Omental fat pad (tissue), 4 donors: ENCODE data around the gene PRKCA. TPM values are rescaled to one million over a fixed set of nuclear protein-coding genes. Genes with fewer than 3 reads are reported as not detected.

Source experiments
- ATAC-seq: fragments of 150-250 bp; one replicate; pipeline ENCODE4 v1.9.1; 2016; ENCODE audit warnings: mild to moderate bottlenecking, moderate library complexity; ENCODE audit not compliant: low FRiP score
- DNase-seq: peaks from one replicate; pipeline ENCODE4 v3.0.0-alpha.2; 2019; ENCODE audit warnings: low spot score
- CTCF ChIP-seq, 3 donors: fragments of 450-650 bp; IDR thresholded peaks; one replicate each; pipeline ENCODE4 v1.5.1; 2016 to 2017; ENCODE audit warnings: antibody characterized with exemption in 3 of 3, mild to moderate bottlenecking in 3 of 3, moderate library complexity in 2 of 3
- total RNA-seq, 4 donors: library from RNA; depleted of rRNA; stranded (reverse); fragments of >200 nt; gene quantifications; one replicate each; pipeline ENCODE4 v1.1.0, GENCODE V29; 2016

PRKCA gene
- total RNA-seq, 4 donors from 2014 or later = 6.7 to 14.3 (median 10.3) TPM

GRCh38 chr17:66371561-66371960, 69.1 kb downstream of the PRKCA start:
- DNase-seq = no peak
- no peak for TF ChIP-seq CTCF (IDR thresholded peaks at IDR 0.05)
- no peak for ATAC-seq

DNA sequence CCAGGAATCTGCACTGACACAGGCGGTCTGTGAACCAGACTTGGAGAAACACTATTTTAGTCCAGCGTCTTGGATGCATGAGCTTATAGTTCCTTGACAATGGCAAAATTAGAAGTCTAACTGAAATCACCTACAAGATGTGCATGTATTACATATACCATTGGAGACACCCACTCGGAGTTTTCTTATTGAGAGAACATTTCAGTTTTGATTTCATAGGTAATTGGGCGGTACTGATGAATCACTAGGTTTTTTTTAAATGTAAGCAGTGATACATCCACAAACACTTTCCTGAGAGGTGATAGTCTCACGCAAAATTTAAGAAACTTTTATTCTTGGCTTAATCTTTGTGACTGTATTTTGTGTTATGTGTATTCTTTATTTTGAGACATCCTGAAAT, 69.8 kb downstream of the PRKCA start:
- TF ChIP-seq CTCF (IDR thresholded peaks at IDR 0.05) = no peak
- ATAC-seq = no peak
- no peak for DNase-seq

- no peak for ATAC-seq
Observed at GRCh38 chr17:66373079-66373478, 70.7 kb downstream of the PRKCA start.

GRCh38 chr17:66373944-66374817, 71.8 kb downstream of the PRKCA start:
- no peak for DNase-seq
- ATAC-seq = no peak
- TF ChIP-seq CTCF (IDR thresholded peaks at IDR 0.05) = no peak

More at GRCh38 chr17:66373079-66373478, 70.7 kb downstream of the PRKCA start:
- TF ChIP-seq CTCF (IDR thresholded peaks at IDR 0.05) = no peak
- no peak for DNase-seq

GRCh38 chr17:66375121-66375520, 72.7 kb downstream of the PRKCA start:
- no peak for TF ChIP-seq CTCF (IDR thresholded peaks at IDR 0.05)
- ATAC-seq (no peak), DNase-seq (no peak)

- ATAC-seq = no peak
- TF ChIP-seq CTCF (IDR thresholded peaks at IDR 0.05) = no peak
- DNase-seq = no peak
Observed at GRCh38 chr17:66378296-66378695, 75.9 kb downstream of the PRKCA start.

DNA sequence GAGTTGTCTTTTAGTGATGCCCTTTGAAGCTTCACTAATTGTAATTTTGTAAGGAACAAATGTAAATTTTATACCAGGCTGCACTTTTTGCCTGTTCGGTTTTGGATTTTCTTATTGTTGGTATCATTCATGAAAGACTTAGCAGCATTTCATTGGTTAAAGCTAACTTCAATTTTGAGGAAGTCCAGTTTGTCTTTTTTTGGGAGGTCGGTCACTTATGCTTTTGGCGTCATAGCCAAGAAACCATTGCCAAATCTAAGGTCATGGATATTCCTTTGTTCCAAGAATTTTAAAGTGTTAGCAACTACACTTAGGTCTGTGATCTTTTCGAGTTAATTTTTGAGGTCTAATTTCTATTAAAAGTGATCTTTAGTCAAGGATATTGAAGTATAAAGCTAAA, 77.1 kb downstream of the PRKCA start:
- no peak for DNase-seq
- TF ChIP-seq CTCF (IDR thresholded peaks at IDR 0.05) = no peak
- ATAC-seq = no peak
